ENCODE results near the gene LRFN2. TPM values are rescaled to one million over a fixed set of nuclear protein-coding genes. Genes with fewer than 3 reads are reported as not detected.

Gene LRFN2
- total RNA-seq, 3 donors from 2014 or later = not detected

DNA sequence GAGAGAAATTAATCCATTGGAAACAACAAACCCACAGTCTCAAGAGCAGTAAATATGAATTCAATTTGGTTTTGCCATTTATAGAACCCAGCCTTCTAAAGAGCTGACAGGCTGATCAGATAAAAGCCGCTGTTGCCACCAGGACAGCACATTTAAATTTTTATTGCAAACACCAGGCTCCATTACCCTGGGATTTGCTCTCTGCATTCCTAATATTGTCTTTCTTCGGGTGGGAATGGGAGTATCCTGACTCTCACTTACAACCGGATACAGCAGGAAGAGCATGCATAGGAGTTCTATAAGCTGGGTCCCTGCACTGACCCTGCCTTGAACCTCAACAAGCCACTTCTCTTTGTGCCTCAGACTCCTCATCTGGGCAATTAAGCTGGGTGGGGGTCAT, 142.9 kb downstream of the LRFN2 start:
- H3K36me3 ChIP-seq = no peaks in the 10 kb centered on the region
- no peak for TF ChIP-seq POLR2A (IDR thresholded peaks at IDR 0.05)
- TF ChIP-seq POLR2AphosphoS5 (IDR thresholded peaks at IDR 0.05) = no peak
- no peak for TF ChIP-seq CTCF (IDR thresholded peaks at IDR 0.05)

DNA sequence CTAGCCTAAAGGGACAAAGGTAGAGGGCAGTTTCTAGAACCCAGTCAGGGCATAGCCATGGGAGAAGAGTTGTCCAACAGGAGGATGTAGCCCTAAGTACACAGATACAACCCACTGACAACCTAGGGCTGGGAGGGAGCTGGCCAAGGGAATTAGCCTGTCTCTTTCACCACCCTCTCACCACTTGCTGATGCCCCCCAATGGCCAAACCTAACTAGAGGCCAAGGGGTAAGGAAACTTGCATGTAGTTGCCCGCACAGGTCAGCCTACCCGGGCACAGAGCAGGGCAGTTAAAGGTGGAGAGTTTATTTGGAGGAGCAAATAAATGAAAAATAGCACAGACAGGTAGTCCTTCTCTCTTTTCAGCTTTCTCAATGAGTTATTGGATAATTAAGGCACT, 143.3 kb downstream of the LRFN2 start:
- H3K27ac ChIP-seq = no peak overlapping the region
- H3K36me3 ChIP-seq = no peaks in the 10 kb centered on the region
- no peak for DNase-seq (ENCODE audit: low spot score in 2 of 2)
- intact Hi-C loops (cut with DNase I; ENCODE audit: low total_unique reads) = no loop called here
- H3K27me3 ChIP-seq = no peaks in the 10 kb centered on the region
- H3K4me3 ChIP-seq = no peak overlapping the region
- H3K4me1 ChIP-seq = no peaks in the 10 kb centered on the region
- TF ChIP-seq POLR2A (IDR thresholded peaks at IDR 0.05) (no peak), CTCF (IDR thresholded peaks at IDR 0.05) (no peak), POLR2AphosphoS5 (IDR thresholded peaks at IDR 0.05) (no peak)
- H3K9me3 ChIP-seq = no peaks in the 10 kb centered on the region

More for the DNA sequence above, 142.9 kb downstream of the LRFN2 start:
- no peak overlapping the region for H3K27ac ChIP-seq
- intact Hi-C loops (cut with DNase I; ENCODE audit: low total_unique reads) = no loop called here
- no peaks in the 10 kb centered on the region for H3K27me3 ChIP-seq
- no peak for DNase-seq (ENCODE audit: low spot score in 2 of 2)
- H3K4me3 ChIP-seq = no peak overlapping the region
- no peaks in the 10 kb centered on the region for H3K9me3 ChIP-seq
- no peaks in the 10 kb centered on the region for H3K4me1 ChIP-seq

GRCh38 chr6:40442591-40442990, 144.6 kb downstream of the LRFN2 start:
- Histone ChIP-seq H3K9me3 (no peaks in the 10 kb centered on the region), H3K27me3 (no peaks in the 10 kb centered on the region), H3K4me3 (no peak overlapping the region), H3K4me1 (no peaks in the 10 kb centered on the region), H3K27ac (no peak overlapping the region), H3K36me3 (no peaks in the 10 kb centered on the region)
- no peak for TF ChIP-seq CTCF (IDR thresholded peaks at IDR 0.05)
- no peak for TF ChIP-seq POLR2AphosphoS5 (IDR thresholded peaks at IDR 0.05)
- TF ChIP-seq POLR2A (IDR thresholded peaks at IDR 0.05) = no peak
- DNase-seq (ENCODE audit: low spot score in 2 of 2) = no peak
- intact Hi-C loops (cut with DNase I; ENCODE audit: low total_unique reads) = no loop called here

GRCh38 chr6:40441150-40441549, 146.0 kb downstream of the LRFN2 start:
- Histone ChIP-seq H3K27ac (no peak overlapping the region), H3K36me3 (no peaks in the 10 kb centered on the region), H3K9me3 (no peaks in the 10 kb centered on the region), H3K4me1 (no peaks in the 10 kb centered on the region), H3K4me3 (no peak overlapping the region), H3K27me3 (no peaks in the 10 kb centered on the region)
- DNase-seq (ENCODE audit: low spot score in 2 of 2) = no peak
- intact Hi-C loops (cut with DNase I; ENCODE audit: low total_unique reads) = no loop called here
- TF ChIP-seq POLR2A (IDR thresholded peaks at IDR 0.05) (no peak), POLR2AphosphoS5 (IDR thresholded peaks at IDR 0.05) (no peak), CTCF (IDR thresholded peaks at IDR 0.05) (no peak)

DNA sequence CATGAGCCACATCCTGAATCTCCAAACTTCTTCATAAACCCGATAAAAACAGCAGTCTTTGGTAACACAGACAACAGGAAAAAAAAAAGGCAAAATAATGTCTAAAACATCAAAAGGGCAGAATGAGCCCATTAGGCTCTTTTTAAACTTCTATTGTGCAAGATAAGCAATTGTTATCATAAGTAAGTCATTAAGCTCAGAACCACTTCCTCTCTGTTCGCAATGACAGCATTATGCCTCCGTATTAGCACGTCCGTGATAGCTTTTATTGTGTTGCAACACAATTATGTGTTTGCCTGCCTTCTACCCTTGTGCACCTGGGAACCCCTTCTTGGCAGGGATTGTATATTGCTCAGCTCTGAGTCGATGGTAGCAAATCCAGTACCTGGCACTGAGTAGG, 147.1 kb downstream of the LRFN2 start:
- Histone ChIP-seq H3K36me3 (no peaks in the 10 kb centered on the region), H3K9me3 (no peaks in the 10 kb centered on the region), H3K4me3 (no peak overlapping the region), H3K4me1 (no peaks in the 10 kb centered on the region), H3K27me3 (no peaks in the 10 kb centered on the region), H3K27ac (no peak overlapping the region)
- no peak for DNase-seq (ENCODE audit: low spot score in 2 of 2)
- intact Hi-C loops (cut with DNase I; ENCODE audit: low total_unique reads) = no loop called here
- TF ChIP-seq CTCF (IDR thresholded peaks at IDR 0.05) (no peak), POLR2A (IDR thresholded peaks at IDR 0.05) (no peak), POLR2AphosphoS5 (IDR thresholded peaks at IDR 0.05) (no peak)

Measured in breast epithelium (tissue), 4 donors.